Non-pigmented ciliary epithelial cell (primary cell): Measurements from ENCODE around the gene CHKA.

Experiments used
- DNase-seq: peaks from one replicate; pipeline ENCODE4 v3.0.0-alpha.2; 2010; ENCODE audit warnings: low read depth

CHKA gene

DNA sequence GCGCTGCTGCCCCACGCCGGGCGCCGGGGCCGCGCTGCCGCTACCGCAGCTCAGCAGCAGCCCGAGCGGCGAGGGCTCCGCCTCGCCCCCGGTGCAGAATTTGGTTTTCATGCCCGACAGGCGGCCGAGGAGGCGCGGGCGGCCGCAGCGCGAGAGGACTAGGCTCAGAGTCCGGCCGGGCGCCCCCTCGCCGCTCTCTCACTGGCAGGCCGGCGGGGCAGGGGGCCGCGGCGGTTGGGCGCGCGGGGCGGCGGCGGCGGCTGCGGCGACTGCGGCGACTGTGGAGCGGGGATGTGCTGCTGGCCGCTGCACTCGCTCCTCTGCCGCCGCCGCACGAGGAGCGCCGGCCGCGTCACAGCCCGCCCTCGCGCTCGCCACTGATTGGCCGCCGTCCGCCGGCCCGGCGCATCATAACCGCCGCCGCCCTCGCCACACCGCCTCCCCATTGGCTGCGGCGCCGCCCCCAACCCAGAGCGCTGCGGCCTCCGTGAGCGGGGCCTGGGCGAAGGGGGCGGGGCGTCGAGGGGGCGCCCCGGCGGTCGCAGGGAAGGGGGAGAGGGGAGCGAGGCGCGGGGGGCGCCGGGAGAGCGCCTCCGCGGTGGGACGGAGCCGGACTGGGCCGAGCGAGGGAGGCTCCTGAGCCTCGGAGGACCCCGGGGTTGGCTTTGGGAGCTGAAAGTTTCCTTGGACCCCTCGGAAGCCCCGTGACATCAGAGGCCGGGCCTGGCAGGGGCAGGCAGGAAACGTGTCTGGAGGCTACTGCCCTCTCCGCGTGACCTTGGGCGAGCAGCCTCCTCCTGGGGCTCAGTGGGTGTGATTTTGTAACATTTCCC is at the start of gene CHKA:
Gene CHKA (minus strand): TSS at position 322 of the 833 bp plus-strand sequence. CDS start 211 bp downstream, at position 111.
- DNase-seq = no peak

GRCh38 chr11:68169442-68169841 is 48.3 kb upstream of the CHKA start:
- no peak for DNase-seq

- no peak for DNase-seq
These were observed 47.5 kb upstream of the CHKA start for GRCh38 chr11:68168694-68169093.

- no peak for DNase-seq
These were observed 46.3 kb upstream of the CHKA start for GRCh38 chr11:68167474-68167873.

DNA sequence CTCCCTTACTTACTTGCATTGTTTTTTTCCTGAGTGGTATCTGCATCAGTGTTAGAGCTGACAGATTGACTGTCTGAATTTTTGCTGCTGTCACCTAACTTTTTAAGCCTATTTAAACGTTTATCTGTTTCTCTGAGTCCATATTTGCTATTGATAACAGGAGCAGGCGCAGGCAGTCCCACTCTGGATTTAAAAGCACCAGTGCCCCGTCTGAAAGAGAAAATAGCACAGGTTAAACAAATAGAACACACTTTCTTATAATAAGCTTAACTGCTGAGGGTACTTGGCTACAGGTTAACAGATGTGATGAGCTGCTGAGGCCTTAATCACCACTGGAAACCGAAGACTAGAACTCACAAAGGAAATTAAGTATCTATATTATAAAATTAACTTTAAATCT is 45.8 kb upstream of the CHKA start:
- DNase-seq = no peak

GRCh38 chr11:68165601-68166000 is 44.4 kb upstream of the CHKA start:
- DNase-seq = no peak

GRCh38 chr11:68164437-68164836 is 43.2 kb upstream of the CHKA start:
- DNase-seq = no peak

GRCh38 chr11:68163691-68164090 is 42.5 kb upstream of the CHKA start:
- no peak for DNase-seq

- DNase-seq = no peak
These were observed 39.0 kb upstream of the CHKA start for GRCh38 chr11:68160100-68160695.

DNA sequence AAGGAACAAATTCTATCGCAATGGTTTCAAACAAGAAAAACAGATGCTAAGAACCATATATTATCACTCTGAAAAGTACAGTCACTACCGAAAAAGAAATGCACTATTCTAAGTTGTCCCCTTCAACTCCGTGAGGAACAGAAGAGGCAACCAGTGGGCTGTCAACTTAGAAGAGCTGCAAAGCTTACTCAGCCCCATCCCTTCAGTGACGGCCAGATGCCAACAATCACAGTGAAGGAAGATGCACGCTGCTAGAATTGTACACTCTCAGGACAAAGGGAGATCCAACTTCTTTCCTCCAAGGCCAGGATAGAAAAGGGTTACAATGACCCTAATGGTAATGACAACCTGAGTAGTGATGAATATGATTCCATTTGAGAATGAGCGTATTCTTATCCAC is 38.5 kb upstream of the CHKA start:
- no peak for DNase-seq

DNA sequence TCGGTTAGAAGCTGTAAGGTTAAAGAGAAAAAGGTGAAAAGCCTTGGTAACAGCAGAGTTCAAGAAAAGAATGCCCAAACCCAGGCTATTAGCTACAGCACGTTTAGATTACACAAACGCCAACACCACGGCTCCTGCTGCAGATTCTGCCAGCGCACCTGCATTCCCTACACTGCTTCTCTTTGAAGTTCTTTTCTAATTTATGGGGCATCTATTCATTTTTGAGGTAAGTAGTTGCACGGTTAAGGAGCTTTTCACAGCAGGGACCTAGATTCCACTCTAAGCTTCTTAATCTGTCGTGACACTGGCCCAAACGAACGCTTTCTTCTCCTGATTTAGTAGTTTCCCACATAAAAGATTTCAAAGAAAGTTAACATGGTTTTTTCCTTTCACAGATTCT is 38.0 kb upstream of the CHKA start:
- no peak for DNase-seq

- DNase-seq = no peak
These were observed 37.4 kb upstream of the CHKA start for GRCh38 chr11:68158580-68158979.

- DNase-seq = no peak
These were observed 32.6 kb upstream of the CHKA start for GRCh38 chr11:68153742-68154141.

GRCh38 chr11:68150037-68150436 is 28.8 kb upstream of the CHKA start:
- no peak for DNase-seq

- DNase-seq = no peak
These were observed 28.2 kb upstream of the CHKA start for GRCh38 chr11:68149417-68149816.

DNA sequence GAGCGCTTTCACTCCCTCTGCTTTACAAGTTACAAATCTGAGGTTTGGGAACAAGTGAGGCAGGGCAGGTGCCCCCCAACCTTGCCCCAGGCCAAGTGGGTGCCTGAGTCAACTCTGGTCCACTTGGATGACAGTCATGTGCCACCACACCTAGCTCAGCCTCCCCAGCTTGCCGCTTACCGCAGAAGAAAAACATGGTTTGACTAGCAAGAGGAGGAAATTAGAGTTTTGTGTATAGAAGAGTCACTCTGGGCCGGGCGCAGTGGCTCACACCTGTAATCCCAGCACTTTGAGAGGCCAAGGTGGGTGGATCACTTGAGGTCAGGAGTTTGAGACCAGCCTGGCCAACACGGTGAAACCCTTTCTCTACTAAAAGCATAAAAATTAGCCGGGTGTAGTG is 27.7 kb upstream of the CHKA start:
- no peak for DNase-seq

GRCh38 chr11:68148071-68148805 is 27.1 kb upstream of the CHKA start:
- no peak for DNase-seq

DNA sequence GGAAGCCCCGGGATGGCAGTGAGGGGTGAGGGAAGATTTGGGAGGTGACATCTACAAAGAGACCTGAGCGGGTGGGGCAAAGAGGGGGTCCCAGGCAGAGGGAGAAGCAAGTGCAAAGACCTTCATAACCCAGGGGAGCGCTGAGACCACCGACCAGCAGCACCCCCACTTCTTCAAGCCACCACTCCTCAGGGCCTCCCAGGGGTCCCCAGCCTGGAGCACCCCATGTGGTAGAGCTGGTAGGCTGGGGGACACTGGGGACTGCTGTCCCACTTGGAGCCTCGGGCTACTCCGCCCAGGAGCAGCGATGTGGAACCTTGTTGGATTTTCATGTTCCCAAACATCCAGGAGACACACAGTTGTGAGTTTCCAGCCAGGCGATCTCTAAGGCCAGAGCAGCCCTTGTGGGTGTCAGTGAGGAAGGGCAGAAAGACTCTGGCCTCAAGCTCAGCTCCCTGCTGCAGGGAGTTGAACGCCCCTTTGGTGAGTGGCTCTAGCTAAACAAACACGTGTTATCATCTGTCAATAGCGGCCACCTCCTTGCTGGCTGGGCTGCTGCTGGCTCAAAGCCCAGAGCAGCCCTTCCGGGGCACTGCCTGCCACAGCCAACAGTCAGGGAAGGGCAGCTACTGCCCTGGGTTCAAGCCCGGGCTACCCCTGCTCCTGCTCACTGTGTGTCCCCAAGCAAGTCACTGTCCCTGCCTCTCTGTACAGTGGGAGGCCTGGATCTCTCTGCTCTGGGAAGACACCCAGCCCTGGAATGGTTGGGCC is 25.7 kb upstream of the CHKA start:
- DNase-seq = no peak

GRCh38 chr11:68146010-68146540 is 24.9 kb upstream of the CHKA start:
- no peak for DNase-seq

DNA sequence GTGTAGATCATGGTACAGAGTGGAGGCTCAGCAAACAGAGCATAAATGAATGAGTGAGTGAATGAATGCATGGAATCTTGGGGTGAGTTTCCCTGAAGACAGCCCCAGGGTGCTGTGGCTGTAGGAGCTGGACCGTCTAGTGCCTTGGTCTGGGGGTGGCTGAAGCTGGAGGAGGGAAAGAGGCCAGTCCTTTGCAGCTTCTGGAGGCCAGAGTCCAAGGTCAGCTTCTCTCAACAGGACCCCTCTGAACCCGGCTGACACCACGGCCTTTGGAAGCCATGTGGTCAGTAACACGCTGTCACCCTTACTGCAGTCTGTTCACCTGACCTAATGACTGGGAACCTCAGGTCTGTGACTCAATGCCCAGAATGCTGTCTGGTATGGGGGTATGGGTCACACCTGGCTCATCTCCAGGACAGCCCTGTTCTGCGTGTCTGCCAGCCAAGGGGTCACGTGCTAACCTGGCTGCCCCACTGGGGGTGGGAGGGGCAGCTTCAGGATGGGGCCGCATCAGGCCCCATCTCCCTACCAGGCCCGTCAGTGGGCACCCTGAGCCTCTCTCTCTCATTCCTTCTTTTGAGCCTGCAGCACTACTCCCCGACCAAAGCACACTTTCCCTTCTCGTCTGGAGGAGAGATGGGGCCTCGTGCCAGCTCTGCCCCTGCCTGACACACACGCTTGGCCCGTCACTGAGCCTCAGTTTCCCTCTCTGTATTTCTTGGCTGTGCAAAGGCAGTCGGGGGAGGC is 24.1 kb upstream of the CHKA start:
- DNase-seq = no peak

DNA sequence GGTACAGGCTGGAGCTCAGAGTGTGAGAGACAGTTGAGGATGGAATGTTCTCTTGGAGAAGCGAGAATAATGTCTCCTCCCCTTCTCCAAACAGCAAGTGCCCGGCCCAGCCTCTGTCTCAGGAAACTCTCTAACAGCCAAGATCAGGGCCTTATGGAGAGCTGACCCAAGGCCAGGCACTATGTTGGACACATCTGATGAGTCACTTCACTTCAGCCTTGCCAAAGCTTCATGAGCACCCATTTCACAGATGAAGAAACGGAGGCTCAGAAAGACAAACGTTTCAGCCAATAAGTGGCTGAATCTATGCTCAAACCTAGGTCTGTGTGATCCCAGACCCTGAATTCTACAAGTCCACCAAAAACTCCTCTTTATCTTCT is 22.1 kb upstream of the CHKA start:
- no peak for DNase-seq
